Femur (tissue), 1 donor: ENCODE data around the gene S1PR2.
"Not testable (repeated sequence)": the region's sequence is repeated elsewhere in the genome, so short reads cannot be mapped to it uniquely, and the experiment has no call there.

Source experiments
- DNase-seq: peaks from one replicate; pipeline ENCODE4 v3.0.0-alpha.2; 2017

The S1PR2 gene

DNA sequence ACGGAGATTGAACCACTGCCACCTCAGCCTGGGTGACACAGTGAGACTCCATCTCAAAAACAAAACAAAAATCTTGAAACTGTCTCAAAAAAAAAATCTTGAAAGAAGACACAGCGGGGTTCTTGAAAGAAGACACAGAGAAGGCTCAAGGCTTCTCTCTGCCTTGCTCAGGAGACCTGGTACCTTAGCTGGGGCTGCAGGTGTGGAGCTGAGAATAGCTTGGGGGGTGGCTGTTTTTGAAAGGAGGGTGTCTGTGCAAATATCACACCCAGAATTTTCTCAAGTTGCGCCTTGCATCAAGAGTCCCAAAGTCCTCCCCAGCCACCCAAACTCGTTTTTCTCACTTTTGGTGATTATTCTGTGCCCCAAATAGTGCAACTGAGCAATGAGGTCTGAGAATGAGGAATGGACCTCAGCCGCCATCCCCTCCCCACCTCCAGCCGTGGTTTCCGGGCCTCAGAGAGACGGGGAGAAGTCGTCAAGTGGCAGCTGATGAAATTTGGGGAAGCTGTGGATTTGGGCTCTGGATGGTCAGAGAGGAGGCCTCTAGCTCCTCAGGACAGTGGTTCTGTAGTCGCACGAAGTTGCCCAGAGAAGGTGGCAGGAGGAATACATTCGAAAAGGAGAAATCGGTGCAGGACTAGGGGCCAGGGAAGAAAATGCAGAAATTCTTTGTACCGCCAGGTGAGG is 8.8 kb downstream of the S1PR2 start:
- no peak for DNase-seq

DNA sequence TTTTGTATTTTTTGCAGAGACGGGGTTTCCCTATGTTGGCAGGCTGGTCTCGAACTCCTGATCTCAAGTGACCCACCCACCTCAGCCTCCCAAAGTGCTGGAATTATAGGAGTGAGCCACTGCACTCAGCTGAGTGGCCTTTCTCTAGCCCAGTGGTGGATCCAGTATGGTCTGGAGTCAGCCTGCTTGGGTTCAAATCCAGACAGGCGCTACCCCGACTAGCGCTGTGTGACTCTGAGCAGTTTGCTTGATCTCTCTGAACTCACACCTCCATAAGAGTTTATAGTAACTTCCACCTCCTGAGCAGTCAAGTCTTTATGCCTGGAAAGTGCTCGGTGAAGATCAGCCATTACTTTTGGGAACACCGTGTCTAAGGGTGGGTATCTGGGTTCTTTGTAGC is 10.4 kb downstream of the S1PR2 start:
- DNase-seq: no peak

DNA sequence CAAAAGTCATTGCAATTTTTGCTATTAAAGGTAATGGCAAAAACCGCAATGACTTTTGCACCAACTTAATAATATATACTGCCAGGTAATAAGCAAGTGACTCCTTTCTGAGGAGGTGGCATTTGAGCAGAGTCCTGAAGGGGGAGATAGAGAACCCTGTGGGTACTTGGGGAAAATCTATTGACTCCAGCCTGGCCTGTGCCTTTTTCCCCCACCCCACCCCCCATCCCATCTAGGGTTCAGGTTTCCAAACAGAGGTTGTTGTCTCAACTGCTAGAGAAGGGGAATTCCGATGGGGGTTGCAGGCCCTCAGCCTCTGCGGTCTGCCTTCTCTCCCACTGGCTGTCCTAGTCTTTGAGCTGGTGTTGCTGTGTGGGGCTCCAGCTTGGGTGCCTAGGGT is 11.5 kb downstream of the S1PR2 start:
- DNase-seq: no peak

DNA sequence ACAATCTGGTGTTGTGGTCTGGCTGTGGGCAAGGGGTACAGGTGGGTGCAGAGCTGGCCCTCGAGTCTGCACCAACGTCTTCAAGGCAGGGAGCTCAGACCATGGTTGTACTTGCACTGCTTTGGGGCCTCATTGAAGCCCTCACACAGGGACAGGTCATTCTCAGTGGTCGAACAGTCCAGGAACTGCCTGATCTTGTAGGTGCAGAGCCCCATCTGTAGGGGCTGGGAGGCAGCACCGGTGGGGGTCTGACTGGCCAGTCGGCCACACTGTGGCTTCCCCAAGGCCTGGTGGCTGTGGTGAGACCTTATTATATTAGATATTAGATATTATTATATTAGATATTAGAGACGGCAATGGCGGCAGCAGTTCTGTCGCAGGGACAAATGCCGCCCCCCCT is 14.0 kb downstream of the S1PR2 start:
- no peak for DNase-seq

DNA sequence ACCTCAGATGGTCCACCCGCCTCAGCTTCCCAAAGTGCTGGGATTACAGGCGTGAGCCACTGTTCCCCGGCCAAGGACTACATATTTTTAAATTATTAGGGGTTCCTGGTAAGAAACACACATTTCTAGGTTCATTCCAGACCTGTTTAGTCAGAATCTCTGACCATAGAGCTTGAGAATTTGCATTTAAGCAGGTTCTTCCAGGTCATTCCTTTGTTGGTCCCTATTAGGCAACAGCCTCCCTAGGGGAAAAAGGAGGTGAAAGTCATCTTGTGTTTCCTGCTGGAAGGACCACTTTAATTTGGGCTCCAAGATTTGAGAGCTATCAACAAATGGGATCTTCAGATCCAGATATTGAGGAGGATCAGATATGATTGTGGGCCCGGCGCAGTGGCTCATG is 16.3 kb downstream of the S1PR2 start:
- DNase-seq: no peak

DNA sequence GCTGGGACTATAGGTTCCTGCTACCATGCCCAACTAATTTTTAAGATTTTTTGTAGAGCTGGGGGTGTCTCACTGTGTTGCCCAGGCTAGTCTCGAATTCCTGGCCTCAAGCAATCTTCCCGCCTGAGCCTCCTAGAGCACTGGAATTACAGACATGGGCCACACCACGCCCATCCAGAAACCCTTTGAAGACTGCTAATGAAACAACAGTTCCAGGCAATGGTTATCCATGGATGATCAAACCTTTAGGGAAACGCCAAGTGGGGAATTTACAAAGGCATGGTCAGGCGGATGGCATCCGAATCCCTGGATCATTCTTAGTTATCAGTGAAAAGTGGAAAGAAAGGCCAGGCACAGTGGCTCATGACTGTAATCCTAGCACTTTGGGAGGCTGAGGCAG is 19.4 kb downstream of the S1PR2 start:
- no peak for DNase-seq

DNA sequence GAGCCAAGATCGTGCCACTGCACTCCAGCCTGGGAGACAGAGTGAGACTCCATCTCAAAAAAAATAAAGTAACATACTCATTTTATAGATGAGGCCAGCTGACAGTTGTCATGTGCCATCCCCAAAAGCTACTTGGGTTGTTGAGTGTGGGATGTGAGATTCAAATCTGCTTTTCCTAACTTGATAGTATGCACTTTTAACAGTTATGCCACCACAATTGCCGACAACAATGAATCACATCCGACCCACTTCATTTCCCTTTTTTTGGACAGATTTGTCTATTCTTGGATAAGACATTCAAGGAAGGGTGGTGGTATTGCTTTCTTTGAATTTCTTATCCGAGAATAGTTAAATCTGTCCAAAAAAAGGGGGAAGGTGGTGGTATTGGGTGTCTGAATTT is 20.1 kb downstream of the S1PR2 start:
- DNase-seq: no peak

DNA sequence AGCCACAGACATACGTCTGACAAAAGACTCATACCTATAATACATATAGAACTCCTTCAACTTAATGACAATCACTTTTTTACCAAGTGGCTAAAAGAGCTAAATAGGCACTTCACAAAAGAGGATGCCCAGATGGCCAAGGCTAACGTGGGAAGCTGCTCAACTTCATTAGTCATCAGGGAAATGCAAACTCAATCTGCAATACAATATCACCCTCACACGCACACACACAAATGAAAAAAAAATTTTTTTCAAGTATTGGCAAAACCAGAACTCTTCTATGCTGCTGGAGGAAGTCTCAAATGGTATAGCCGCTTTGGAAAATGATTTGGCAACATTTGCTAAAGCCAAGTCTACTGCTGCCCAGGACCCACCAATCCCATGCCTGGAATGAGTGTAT is 21.8 kb downstream of the S1PR2 start:
- no peak for DNase-seq

DNA sequence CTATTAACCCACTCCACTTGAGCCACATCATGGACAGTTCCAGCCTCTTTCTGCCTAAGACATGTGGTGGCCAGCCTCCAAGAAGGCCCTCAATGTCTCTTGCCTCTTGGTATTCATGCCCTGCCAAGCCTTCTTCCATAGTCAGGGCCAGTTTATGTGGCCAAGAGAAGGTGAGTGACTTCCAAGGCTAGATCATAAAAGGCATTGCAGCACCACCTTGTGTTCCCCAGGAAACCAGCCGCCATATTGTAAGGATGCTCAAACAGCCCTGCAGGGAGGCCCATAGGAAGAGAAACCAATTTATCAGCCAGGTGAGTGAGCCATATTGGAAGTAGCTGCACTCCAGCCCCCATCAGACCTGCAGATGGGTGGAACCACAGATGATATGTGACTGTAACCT is 24.1 kb downstream of the S1PR2 start:
- DNase-seq: no peak

DNA sequence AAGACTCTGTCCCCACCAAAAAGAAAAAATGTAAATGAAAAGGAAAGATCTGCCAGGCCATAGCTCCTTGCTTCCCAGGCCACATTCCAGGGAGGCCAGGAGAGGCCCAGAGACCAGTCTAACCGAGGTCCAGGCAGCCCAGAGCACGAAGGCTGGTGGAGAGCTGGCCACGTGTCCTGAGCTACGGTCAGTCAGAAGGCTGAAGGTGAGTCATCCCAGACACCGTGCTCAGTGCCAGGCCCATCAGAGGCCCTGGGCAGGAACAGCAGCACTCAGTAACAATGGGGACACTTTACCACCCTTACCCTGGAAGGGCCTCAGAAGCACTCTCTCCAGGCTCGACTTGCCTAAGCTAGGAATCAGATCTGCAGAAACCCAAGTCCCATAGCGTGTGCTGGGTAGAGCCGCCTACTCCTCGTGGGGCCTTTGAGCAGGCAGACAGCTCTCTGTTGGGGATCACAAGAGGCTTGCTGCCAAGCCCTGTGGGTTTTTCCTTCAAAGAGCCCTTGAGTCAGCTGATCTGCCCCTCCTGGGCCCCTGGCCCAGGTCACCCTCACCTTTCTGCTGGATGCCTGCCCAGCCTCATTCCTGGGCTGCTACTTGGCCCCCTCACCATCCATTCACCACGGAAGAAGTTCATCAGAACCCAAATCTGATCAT is 24.8 kb downstream of the S1PR2 start:
- no peak for DNase-seq

DNA sequence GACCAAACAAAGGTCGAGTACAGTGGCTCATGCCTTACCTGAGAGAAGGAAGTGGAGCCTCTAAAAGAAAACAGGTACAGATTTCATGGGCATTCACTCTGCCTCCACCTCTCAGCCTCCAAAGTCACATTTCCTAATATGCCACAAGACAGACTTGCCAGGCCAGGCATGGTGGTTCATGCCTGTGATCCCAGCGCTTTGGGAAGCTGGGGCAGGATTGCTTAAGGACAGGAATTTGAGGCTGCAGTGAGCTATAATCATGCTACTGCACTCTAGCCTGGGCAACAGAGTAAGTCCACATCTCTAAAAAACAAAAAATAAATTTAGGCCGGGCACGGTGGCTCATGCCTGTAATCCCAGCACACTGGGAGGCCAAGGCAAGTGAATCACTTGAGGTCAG is 25.5 kb downstream of the S1PR2 start:
- DNase-seq: no peak

DNA sequence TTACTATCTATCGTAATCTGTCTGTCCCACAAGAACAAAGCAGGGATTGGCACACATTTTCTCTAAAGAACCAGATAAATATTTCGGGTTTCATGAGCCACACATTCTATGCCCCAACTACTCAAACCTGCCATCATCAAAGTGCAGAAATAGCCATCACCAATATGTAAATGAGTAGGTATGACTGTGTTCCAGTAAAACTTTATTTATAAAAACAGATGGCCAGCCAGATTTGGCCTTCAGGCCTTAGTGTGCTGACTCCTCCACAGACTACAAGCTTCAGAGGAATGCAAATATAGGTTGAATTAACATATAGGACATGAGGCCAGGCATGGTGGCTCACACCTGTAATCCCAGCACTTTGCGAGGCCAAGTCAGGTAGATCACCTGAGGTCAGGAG is 27.4 kb downstream of the S1PR2 start:
- DNase-seq: no peak

DNA sequence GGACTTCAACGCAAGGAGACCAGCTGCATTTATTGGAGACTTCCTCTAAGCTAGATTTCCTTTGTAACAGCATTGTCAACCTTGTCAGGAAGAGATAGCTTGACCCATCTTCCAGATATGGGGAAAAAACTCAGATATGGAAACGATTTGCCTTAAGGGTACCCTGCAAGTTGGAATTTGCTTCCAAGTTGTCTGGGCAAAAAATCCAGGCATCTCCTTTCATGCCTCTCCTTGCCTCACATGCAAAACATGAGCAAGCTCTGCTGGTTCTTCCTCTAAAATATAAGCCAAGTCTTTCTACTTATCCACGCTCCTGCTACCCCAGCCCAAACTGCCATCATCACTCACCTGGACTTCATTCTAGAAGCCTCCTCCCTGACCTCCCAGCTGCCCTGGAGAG is 30.0 kb downstream of the S1PR2 start:
- DNase-seq: no peak

DNA sequence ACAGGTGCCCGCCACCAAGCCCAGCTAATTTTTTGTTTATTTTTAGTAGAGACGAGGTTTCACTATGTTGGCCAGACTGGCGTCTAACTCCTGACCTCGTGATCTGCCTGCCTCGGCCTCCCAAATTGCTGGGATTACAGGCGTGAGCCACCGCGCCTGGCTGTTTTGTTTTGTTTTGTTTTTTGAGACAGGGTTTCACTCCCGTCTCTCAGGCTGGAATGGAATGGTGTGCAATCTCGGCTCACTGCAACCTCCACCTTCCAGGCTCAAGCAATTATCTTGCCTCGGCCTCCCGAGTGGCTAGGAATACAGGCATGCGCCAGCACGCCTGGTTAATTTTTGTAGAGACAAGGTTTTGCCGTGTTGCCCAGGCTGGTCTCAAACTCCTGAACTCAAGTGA is 31.0 kb downstream of the S1PR2 start:
- not testable (repeated sequence) for DNase-seq

DNA sequence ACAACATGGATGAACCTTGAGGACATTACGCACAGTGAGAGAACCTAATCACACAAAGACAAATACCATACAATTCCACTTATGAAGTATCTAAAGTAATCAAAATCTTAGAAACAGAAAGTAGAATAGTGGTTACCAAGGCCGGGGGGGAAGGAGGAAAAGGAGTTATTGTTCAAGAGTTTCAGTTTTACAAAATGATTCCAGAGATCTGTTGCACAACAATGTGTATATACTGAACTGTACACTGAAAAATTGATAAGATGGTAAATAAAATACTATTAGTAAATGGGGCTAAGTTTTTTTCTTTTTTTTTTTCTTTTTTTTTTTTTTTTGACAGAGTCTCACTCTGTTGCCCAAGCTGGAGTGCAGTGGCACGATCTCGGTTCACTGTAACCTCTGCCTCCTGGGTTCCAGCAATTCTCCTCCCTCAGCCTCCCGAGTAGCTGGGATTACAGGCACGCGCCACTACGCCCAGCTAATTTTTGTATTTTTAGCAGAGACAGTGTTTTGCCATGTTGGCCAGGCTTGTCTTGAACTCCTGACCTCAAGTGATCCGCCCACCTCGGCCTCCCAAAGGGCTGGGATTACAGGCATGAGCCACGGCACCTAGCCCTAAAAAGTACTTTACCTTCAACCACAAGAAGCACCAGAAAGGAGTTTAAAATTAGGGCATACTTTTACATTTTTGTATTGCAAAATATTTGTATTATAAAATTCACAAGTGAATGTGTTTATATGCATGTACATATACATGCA is 32.1 kb downstream of the S1PR2 start:
- DNase-seq: not testable (repeated sequence)

DNA sequence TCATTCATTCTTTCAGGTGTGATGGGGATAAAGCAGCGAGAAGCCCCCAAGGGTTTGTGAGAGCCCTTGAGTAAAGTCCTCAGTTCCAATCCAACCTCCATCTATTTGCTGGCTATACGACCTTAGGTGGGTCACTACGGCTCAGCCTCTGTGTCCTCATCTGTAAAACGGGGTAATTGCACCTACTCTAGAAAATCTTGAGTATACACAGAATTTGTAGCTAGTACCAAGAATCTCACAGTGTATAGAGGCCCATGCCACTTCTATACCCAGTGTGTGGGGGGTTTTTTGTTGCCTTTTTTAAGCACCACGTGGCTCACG is 36.0 kb downstream of the S1PR2 start:
- DNase-seq: no peak

DNA sequence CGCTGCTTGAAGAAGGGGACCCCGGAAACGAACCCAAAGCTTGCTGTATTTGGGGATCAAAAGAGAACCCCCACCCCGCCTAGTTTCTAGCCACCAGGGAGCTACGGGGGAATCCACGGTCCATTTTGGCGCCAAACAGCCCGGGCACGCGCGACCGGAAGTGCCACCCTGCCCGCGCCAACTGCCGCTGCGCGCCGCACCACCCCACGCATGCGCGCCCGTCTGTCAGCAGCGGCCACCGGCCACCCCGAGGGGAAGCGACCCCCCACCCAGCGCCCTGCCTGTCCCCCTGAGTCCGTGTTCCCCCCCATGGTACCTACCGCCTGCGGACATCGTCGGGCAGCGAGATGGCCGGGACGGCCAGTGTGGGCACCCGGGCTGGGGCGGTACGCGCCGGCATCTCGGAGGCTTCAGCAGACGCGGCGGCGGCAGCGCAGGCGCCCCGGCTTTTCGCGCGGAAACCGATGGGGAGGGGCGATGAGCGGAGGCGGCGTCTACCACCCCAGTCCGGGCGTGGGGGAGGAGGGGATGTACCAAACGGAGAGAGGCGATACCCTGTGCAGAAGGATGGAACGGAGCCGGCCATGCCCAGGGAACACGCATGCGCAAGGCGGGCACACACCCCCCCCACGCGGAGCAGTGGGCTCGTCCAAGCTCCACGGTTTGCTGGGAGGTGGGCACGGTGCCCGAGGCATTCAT is 36.5 kb downstream of the S1PR2 start, which contains the start of gene DNMT1:
DNMT1 (minus strand) TSS at position 454 of the 699 bp plus-strand sequence; CDS start at position 400, 54 bp downstream.
- peak; percentile 97 for DNase-seq

DNA sequence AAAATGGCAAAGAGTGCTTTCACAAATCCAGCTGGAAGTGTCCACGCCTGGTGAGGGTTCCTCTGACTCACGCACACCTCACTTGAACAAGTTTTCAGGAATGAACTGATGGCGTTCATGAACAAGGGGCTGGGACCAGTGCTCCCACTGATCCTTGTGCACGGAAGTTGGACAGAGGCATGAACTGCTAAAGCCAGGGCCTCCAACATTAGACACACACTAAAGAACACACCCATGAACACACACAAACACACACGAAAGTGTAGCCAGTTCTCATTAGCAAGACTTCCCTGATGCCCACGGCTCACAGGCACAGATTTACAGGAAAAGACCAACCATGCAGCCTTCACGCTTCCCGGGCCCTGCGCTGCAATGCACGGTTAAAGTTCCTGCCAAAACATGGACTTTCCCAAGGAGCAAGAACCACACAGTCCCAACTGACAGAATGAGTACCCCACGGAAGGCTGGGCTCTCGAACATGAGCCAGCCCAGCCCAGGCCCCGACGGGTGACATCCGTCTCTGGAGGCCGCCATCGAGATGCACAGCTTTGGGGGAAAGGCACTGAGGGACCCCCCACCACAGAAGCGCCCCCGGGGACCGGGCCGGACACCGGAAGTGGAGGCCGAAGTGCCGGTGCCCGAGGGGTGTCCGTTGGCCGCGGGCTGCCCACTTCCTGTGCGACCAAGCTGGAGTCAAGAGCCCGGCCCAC is 37.2 kb downstream of the S1PR2 start:
- no peak for DNase-seq

DNA sequence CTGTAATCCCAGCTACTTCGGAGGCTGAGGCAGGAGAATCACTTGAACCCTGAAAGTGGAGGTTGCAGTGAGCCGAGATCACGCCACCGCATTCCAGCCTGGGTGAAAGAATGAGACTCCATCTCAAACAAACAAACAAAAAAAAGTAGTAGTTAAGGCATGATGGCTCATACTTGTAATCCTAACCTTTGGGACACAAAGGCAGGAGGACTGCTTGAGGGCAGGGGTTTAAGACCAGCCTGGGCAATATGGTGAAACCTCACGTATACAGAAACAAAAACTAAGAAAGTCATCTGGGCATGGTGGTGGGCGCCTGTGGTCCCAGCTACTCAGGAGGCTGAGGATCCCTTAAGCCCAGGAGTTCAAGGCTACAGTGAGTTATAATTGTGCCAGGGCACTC is 38.2 kb downstream of the S1PR2 start:
- no peak for DNase-seq

DNA sequence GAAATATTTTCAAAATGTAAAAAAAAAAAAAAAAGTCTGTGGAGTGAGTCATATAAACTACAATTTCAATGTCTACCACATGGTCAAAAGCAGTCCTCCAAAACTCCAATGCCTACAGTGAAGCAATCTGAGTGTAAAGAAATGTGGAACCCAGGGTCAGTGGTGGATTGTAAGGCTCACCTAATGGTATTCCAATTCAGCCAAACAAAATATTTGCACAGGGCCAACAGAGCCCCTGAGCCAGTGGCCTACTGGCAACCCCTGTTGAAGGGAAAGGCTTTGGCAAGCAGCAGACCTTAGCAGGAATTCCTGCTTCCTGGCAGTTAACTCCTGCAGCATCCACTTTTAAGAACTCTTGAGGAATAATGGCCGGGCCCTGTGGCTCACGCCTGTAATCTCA is 39.8 kb downstream of the S1PR2 start:
- DNase-seq: peak; percentile 69

DNA sequence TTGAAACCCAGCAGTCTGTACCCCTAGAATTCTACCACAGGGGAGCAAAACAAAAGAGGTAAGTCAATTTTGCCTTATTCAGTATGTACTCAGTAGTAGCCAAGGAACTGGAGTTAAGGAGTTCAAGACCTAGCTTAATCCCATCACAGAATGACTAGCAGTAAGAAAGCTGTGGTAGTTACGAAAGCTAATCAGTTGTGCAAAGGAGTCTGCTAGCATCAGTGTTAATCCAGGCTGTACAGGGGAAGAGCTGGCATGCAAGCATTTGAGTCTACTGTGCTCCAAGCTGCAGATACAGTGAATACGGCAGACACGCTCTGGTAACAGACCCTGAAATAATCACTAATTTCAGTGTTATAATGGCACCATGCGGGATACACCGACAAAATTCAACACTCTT is 41.1 kb downstream of the S1PR2 start:
- DNase-seq: no peak

DNA sequence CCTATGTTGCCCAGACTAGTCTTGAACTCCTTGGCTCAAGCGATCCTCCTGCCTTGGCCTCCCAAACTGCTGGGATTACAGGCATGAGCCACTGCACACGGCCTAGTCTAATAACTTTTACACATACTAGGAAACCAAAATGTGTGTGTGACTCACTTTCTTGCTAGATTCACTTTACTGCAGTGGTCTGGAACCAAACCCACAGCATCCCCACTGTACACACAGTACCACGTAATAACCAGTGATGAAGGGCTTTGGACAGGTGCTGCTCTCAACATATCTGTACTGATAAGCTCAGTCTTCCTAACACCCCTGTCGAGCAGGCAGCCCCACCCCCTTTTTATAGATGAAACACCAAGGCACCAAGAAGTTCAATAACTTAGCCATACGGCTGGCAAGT is 41.5 kb downstream of the S1PR2 start:
- no peak for DNase-seq

DNA sequence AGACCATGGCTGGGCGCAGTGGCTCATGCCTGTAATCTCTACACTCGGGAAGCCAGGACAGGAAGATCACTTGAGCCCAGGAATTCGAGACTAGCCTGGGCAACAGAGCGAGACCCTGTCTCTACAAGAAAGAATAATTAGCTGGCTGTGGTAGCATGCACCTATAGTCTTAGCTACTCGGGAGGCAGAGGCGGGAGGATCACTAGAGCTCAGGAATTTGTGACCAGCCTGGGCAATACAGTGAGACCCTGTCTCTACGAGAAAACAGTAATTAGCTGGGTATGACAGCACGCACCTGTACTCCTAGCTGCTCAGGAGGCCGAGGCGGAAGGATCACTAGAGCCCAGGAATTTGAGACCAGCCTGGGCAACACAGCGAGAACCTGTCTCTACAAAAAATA is 43.8 kb downstream of the S1PR2 start:
- no peak for DNase-seq
